AG10803 (cell line): ENCODE results near the gene DCBLD1.

Experiments
- DNase-seq: peaks from one replicate; pipeline ENCODE4 v3.0.0; 2010; ENCODE audit warnings: low read depth
- H3K4me3 ChIP-seq: 2 replicates; pipeline ENCODE4 v1.5.1; 2011; ENCODE audit warnings: mild to moderate bottlenecking, low read length, control low read depth
- CTCF ChIP-seq: conservative IDR thresholded peaks from 2 replicates; pipeline ENCODE4 v1.5.1; 2011; ENCODE audit warnings: mild to moderate bottlenecking, low read length, control low read depth, inconsistent platforms

DCBLD1 gene

GRCh38 chr6:117498159-117498558 is 15.7 kb downstream of the DCBLD1 start:
- DNase-seq: peak; percentile 63
- H3K4me3 ChIP-seq: no peak overlapping the region
- TF ChIP-seq CTCF: no peak

DNA sequence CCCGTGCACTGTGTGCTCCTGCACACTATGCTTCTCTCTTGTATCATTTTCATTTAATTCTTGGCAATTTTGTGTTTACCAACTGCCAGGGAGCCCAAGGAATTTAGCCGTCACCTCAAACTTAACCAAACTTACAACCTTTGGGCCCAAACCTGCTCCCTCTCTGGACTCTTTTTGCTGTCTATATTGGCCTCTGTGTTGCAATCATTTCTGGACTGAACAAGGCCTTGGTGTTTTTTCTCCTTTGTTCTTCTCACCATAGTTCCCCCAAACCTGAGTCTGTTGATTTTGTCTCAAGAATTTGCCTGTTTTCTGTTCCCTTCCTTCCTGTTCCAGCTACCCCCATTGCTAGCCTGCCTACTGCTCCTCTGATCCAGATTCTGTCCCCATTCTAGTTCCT is 19.2 kb downstream of the DCBLD1 start:
- no peak overlapping the region for H3K4me3 ChIP-seq
- no peak for DNase-seq
- TF ChIP-seq CTCF: no peak

DNA sequence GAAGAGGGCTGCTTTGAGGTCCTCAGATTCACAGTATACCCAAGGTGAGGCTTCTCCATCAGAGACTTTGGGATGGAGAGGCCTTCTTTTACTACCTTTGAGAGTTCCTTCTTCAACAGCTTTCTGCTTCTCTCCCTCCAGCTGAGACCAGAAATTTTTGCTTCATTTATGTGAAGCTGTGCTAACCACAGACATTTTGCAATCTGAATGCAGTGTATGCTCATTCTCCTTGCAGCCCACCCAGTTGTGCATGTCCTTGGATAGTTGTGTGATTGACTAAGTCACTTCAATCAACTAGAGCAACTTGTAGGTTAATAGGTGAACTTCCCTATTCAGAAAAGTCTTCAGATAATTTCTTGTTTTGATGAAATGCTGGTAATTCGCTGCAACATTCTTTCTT is 20.1 kb downstream of the DCBLD1 start:
- DNase-seq: peak; percentile 45
- H3K4me3 ChIP-seq: no peak overlapping the region
- TF ChIP-seq CTCF: no peak

GRCh38 chr6:117503211-117503610 is 20.7 kb downstream of the DCBLD1 start:
- no peak overlapping the region for H3K4me3 ChIP-seq
- no peak for DNase-seq
- TF ChIP-seq CTCF: no peak

DNA sequence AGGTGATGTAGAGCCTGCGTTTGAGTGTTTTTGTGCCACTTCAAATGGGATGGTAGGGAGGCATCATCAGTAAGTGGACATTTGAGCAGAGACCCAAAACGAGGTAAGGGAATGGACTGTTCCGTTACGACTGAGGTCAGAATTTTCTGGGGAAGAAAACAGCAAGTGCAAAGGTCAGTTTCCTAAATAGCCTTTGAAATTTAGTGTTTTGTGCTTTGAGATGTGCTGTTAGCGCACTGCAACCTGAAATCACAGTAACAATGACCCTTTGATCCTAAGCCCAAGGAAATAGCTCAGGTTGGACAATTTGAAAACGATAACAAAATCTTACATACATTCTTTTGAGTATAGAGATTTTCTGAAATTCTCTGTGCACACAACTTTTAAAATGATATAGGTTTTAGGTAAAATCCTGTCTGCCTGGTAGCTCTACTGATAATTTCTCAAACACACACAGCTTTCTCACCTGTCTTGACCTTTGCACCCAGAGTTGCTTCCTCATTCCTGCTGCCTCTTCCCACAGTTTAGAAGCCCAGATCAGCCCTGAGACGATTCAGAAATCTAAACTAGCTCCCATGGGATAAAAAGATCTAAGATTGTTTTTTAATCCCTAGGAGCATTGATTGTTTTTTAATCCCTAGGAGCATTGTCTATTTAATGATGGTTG is 22.1 kb downstream of the DCBLD1 start:
- H3K4me3 ChIP-seq: no peak overlapping the region
- TF ChIP-seq CTCF: no peak
- no peak for DNase-seq

- peak; percentile 65 for DNase-seq
- H3K4me3 ChIP-seq: no peak overlapping the region
- TF ChIP-seq CTCF: no peak
Measured at GRCh38 chr6:117505311-117505710, 22.8 kb downstream of the DCBLD1 start.

DNA sequence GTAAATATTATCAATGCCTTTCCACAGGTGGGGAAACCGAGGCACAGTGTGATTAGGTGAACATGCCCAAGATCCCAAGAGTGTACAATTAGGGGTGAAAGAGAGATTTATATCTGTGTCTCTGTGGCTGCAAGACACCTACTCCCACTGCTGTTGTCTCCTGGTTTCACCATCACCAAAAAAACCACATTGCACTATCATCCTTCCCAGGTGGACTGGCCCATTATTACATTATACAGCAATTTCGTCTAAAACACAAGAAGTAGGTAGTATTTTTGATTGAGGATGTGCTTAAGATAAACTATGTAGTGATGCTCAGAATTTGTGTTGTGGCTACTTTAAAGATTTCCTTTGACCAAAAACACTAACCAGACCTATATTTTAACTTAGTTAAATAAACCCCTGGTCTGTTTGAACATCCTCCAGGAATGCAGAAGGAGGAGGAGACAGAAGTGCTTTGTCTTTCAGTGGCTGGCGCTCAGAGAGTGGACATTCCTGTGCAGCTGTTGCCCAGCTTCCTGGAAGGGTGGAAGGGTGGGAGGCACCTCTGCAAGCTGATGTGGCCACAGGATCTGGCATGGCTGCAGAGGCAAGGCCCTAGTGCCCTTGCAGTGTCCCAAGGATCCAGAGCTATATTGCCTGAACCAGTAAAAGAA is 23.8 kb downstream of the DCBLD1 start:
- H3K4me3 ChIP-seq: no peak overlapping the region
- no peak for TF ChIP-seq CTCF
- DNase-seq: peak; percentile 73
